GM18499 (cell line): ENCODE data around the gene RMND5B.
"Not testable (repeated sequence)": the region's sequence is repeated elsewhere in the genome, so short reads cannot be mapped to it uniquely, and the experiment has no call there.

Experiments used
- ATAC-seq: cut with Tn5 transposase; IDR thresholded peaks from one replicate; pipeline ENCODE4 v1.9.1; 2021; ENCODE audit warnings: moderate number of reproducible peaks; ENCODE audit not compliant: insufficient read depth, unreplicated experiment

RMND5B gene

GRCh38 chr5:178162481-178162880 lies 31.7 kb downstream of the RMND5B start:
- no peak for ATAC-seq

- ATAC-seq: peak; percentile 80
Measured at GRCh38 chr5:178163772-178164735, 33.2 kb downstream of the RMND5B start.

GRCh38 chr5:178165581-178165980 lies 34.8 kb downstream of the RMND5B start:
- no peak for ATAC-seq

GRCh38 chr5:178170455-178170854 lies 39.6 kb downstream of the RMND5B start:
- ATAC-seq: no peak

- ATAC-seq: no peak
Measured at GRCh38 chr5:178174456-178174855, 43.6 kb downstream of the RMND5B start.

GRCh38 chr5:178176791-178177190 lies 46.0 kb downstream of the RMND5B start:
- ATAC-seq: no peak

GRCh38 chr5:178177569-178177968 lies 46.8 kb downstream of the RMND5B start:
- no peak for ATAC-seq

- no peak for ATAC-seq
Measured at GRCh38 chr5:178180141-178180863, 49.5 kb downstream of the RMND5B start.

GRCh38 chr5:178182158-178182876 lies 51.5 kb downstream of the RMND5B start:
- no peak for ATAC-seq

- ATAC-seq: no peak
Measured at GRCh38 chr5:178186427-178186826, 55.6 kb downstream of the RMND5B start.

GRCh38 chr5:178187014-178187413 lies 56.2 kb downstream of the RMND5B start, which contains the start of gene GMCL2:
Gene GMCL2 (minus strand): TSS chr5:178187371. CDS start chr5:178187299, 72 bp downstream.
- ATAC-seq: no peak

- no peak for ATAC-seq
Measured at GRCh38 chr5:178189433-178189832, 58.6 kb downstream of the RMND5B start.

- ATAC-seq: no peak
Measured at GRCh38 chr5:178191661-178192060, 60.8 kb downstream of the RMND5B start.

- no peak for ATAC-seq
Measured at GRCh38 chr5:178192244-178192643, 61.4 kb downstream of the RMND5B start.

GRCh38 chr5:178192787-178193186 lies 62.0 kb downstream of the RMND5B start:
- no peak for ATAC-seq

- no peak for ATAC-seq
Measured at GRCh38 chr5:178193251-178193809, 62.5 kb downstream of the RMND5B start.

GRCh38 chr5:178194026-178194425 lies 63.2 kb downstream of the RMND5B start:
- no peak for ATAC-seq

GRCh38 chr5:178196281-178196812 lies 65.5 kb downstream of the RMND5B start:
- ATAC-seq: no peak

GRCh38 chr5:178196986-178197385 lies 66.2 kb downstream of the RMND5B start:
- ATAC-seq: no peak

- ATAC-seq: not testable (repeated sequence)
Measured at GRCh38 chr5:178198151-178198550, 67.3 kb downstream of the RMND5B start.
